Nephron (organoid): ENCODE measurements around the gene ADARB1.
A peak's percentile ranks its signal among the peaks of the same experiment; 100 is the strongest.

Experiments
- H3K27ac Mint-ChIP-seq, 3 experiments: 2 replicates each; pipeline ENCODE4 v1.8.0; 2020; ENCODE audit warnings: mixed read lengths in 3 of 3, mild to moderate bottlenecking in 2 of 3, moderate library complexity in 1 of 3
- H3K27me3 Mint-ChIP-seq: 2 replicates; pipeline ENCODE4 v1.8.0; 2021; ENCODE audit warnings: low read depth, mild to moderate bottlenecking, moderate library complexity, mixed read lengths
- H3K36me3 Mint-ChIP-seq: 2 replicates; pipeline ENCODE4 v1.8.0; 2020; ENCODE audit warnings: low read depth, mixed read lengths
- H3K4me1 Mint-ChIP-seq: 2 replicates; pipeline ENCODE4 v1.8.0; 2020; ENCODE audit warnings: mixed read lengths
- H3K4me3 Mint-ChIP-seq, 3 experiments: 2 replicates each; pipeline ENCODE4 v1.8.0; 2020; ENCODE audit warnings: mild to moderate bottlenecking in 3 of 3, mixed read lengths in 3 of 3, moderate library complexity in 2 of 3
- H3K9me3 Mint-ChIP-seq: 2 replicates; pipeline ENCODE4 v1.8.0; 2020; ENCODE audit warnings: mixed read lengths
- CTCF ChIP-seq, 3 experiments: fragments of 200-600 bp; sonication (generic); IDR thresholded peaks; one replicate each; pipeline ENCODE4 v1.5.0; 2021; ENCODE audit warnings: antibody characterized with exemption in 3 of 3; ENCODE audit not compliant: unreplicated experiment in 3 of 3

ADARB1 gene

GRCh38 chr21:45069711-45070110, 4.7 kb upstream of the ADARB1 start:
- no peak for TF ChIP-seq CTCF (IDR thresholded peaks at IDR 0.05; ENCODE audit: unreplicated experiment in 3 of 3)
- Mint-ChIP-seq H3K36me3 (no peaks in the 10 kb centered on the region), H3K27me3 (peaks cover 5% of the 10 kb centered on the region), H3K4me1 (peaks cover 6% of the 10 kb centered on the region), H3K27ac (no peak overlapping the region), H3K9me3 (no peaks in the 10 kb centered on the region), H3K4me3 (no peak overlapping the region)

GRCh38 chr21:45071078-45071873, 3.1 kb upstream of the ADARB1 start:
- Mint-ChIP-seq H3K27ac (no peak overlapping the region), H3K9me3 (no peaks in the 10 kb centered on the region), H3K4me1 (peaks cover 15% of the 10 kb centered on the region), H3K36me3 (no peaks in the 10 kb centered on the region), H3K4me3 (peak overlapping the region; percentile 37 to 80 (median 72)), H3K27me3 (peaks cover 14% of the 10 kb centered on the region)
- no peak for TF ChIP-seq CTCF (IDR thresholded peaks at IDR 0.05; ENCODE audit: unreplicated experiment in 3 of 3)

GRCh38 chr21:45071874-45072737, 2.3 kb upstream of the ADARB1 start:
- Mint-ChIP-seq H3K27me3 (peaks cover 23% of the 10 kb centered on the region), H3K9me3 (no peaks in the 10 kb centered on the region), H3K36me3 (no peaks in the 10 kb centered on the region), H3K27ac (no peak overlapping the region), H3K4me1 (peaks cover 19% of the 10 kb centered on the region), H3K4me3 (peak overlapping the region; percentile 72 to 100 (median 92))
- no peak for TF ChIP-seq CTCF (IDR thresholded peaks at IDR 0.05; ENCODE audit: unreplicated experiment in 3 of 3)

- Mint-ChIP-seq H3K9me3 (no peaks in the 10 kb centered on the region), H3K27ac (no peak overlapping the region), H3K27me3 (peaks cover 27% of the 10 kb centered on the region), H3K4me1 (peaks cover 19% of the 10 kb centered on the region), H3K4me3 (peak overlapping the region; percentile 69 to 100 (median 92)), H3K36me3 (no peaks in the 10 kb centered on the region)
- no peak for TF ChIP-seq CTCF (IDR thresholded peaks at IDR 0.05; ENCODE audit: unreplicated experiment in 3 of 3)
These were observed 1.6 kb upstream of the ADARB1 start for GRCh38 chr21:45072738-45073300.

- Mint-ChIP-seq H3K9me3 (no peaks in the 10 kb centered on the region), H3K27ac (peak overlapping the region; percentile 93 to 96 (median 96)), H3K4me1 (peaks cover 19% of the 10 kb centered on the region), H3K4me3 (peak overlapping the region; percentile 92 to 100 (median 98)), H3K27me3 (peaks cover 28% of the 10 kb centered on the region), H3K36me3 (no peaks in the 10 kb centered on the region)
- no peak for TF ChIP-seq CTCF (IDR thresholded peaks at IDR 0.05; ENCODE audit: unreplicated experiment in 3 of 3)
These were observed 906 bp upstream of the ADARB1 start for GRCh38 chr21:45073301-45074047.
